HepG2 (cell line): ENCODE data around the gene MAP10. TPM values are rescaled to one million over a fixed set of nuclear protein-coding genes. Genes with fewer than 3 reads are reported as not detected.

ENCODE experiments used
- ATAC-seq: fragments of 200-7000 bp; cut with Tn5 transposase; 3 replicates; pipeline ENCODE4 v1.9.1; 2020; ENCODE audit warnings: mild to moderate bottlenecking, moderate library complexity
- BruUV-seq: library from RNA; stranded (reverse); fragments of 400-500 nt; replicated peaks from 2 replicates; lab custom pipeline; 2021; lab: Mats Ljungman, UMichigan
- CTCF ChIA-PET: fragments of 300-600 bp; formaldehyde crosslinking; extraction: SDS; loops from one replicate; lab custom pipeline; 2021; ENCODE audit warnings: low total read pairs, inconsistent platforms, low intra/inter-chr PET ratio; lab: Yijun Ruan, JAX
- POLR2A ChIA-PET: fragments of 350-600 bp; sonication (Branson Sonifier 250); formaldehyde crosslinking; loops from one replicate; lab custom pipeline; 2020; ENCODE audit warnings: antibody characterized with exemption, inconsistent platforms; lab: Yijun Ruan, JAX
- DNase-seq: peaks from one replicate; pipeline ENCODE4 v3.0.0-alpha.2; 2015; ENCODE audit warnings: low spot score
- FAIRE-seq: peaks from 3 replicates; lab custom pipeline; 2011; peaks lifted over from hg19 to GRCh38; lab: Jason Lieb, UNC
- H2AFZ ChIP-seq: one replicate; pipeline ENCODE4 v1.6.1; 2011; ENCODE audit warnings: low read length, inconsistent platforms
- H3K27ac ChIP-seq: fragments of 300-600 bp; 3 replicates; pipeline ENCODE4 v1.8.0; 2011; ENCODE audit warnings: mixed run types, mild to moderate bottlenecking, mixed read lengths, low read length, inconsistent platforms; ENCODE audit not compliant: insufficient read depth; ENCODE audit errors: extremely low read length
- H3K27me3 ChIP-seq, 2 experiments: fragments of 200-600 bp in 1 of 2; 2 replicates in 1 of 2; 3 replicates in 1 of 2; pipeline versions ENCODE4 v1.6.0 to v1.8.0; 2011; ENCODE audit warnings: low read length in 2 of 2, mild to moderate bottlenecking in 2 of 2, moderate library complexity in 2 of 2, inconsistent platforms in 1 of 2; ENCODE audit not compliant: insufficient read depth in 2 of 2, control insufficient read depth in 1 of 2
- H3K36me3 ChIP-seq, 2 experiments: fragments of 200-600 bp in 1 of 2; replicated peaks in 1 of 2; 2 replicates in 1 of 2; 3 replicates in 1 of 2; pipeline versions ENCODE4 v1.5.1 to v1.8.0; 2011; ENCODE audit warnings: low read length in 2 of 2, inconsistent platforms in 1 of 2; ENCODE audit not compliant: insufficient read depth in 2 of 2, control insufficient read depth in 1 of 2
- H3K4me1 ChIP-seq: 2 replicates; pipeline ENCODE4 v1.5.1; 2012; ENCODE audit warnings: low read length, inconsistent platforms; ENCODE audit not compliant: insufficient read depth
- H3K4me2 ChIP-seq: 2 replicates; pipeline ENCODE4 v1.6.0; 2011; ENCODE audit warnings: low read depth, low read length, inconsistent platforms
- H3K4me3 ChIP-seq, 3 experiments: fragments of 200-600 bp in 1 of 3; sonication (generic), shearing (Covaris generic) in 1 of 3; replicated peaks in 1 of 3; 2 replicates each; pipeline ENCODE4 v1.5.1; 2011 to 2016; ENCODE audit warnings: low read length in 3 of 3, inconsistent platforms in 2 of 3, low read depth in 2 of 3, mild to moderate bottlenecking in 2 of 3, control low read depth in 1 of 3, mixed read lengths in 1 of 3; ENCODE audit not compliant: insufficient read depth in 1 of 3
- H3K79me2 ChIP-seq: one replicate; pipeline ENCODE4 v1.6.1; 2011; ENCODE audit warnings: low read length, inconsistent platforms; ENCODE audit not compliant: insufficient read depth
- H3K9ac ChIP-seq: 2 replicates; pipeline ENCODE4 v1.6.0; 2011; ENCODE audit warnings: mild to moderate bottlenecking, low read depth, low read length, inconsistent platforms; ENCODE audit not compliant: insufficient read depth
- H3K9me3 ChIP-seq: 2 replicates; pipeline ENCODE4 v1.5.1; 2012; ENCODE audit warnings: mild to moderate bottlenecking, low read length
- H4K20me1 ChIP-seq: 2 replicates; pipeline ENCODE4 v1.6.0; 2011; ENCODE audit warnings: inconsistent platforms, mild to moderate bottlenecking, low read length, moderate library complexity; ENCODE audit not compliant: insufficient read depth
- CCAR2 ChIP-seq: fragments of 200-400 bp; formaldehyde crosslinking; optimal IDR thresholded peaks from 2 replicates; pipeline ENCODE3; 2018; ENCODE audit warnings: low read depth, mild to moderate bottlenecking, low read length, moderate library complexity
- CENPX ChIP-seq: sonication (generic); formaldehyde crosslinking; IDR thresholded peaks from 2 replicates; pipeline ENCODE4 v1.9.0; 2021; ENCODE audit warnings: mild to moderate bottlenecking, missing genetic modification reagents, moderate library complexity
- HCFC1 ChIP-seq: fragments of 150-350 bp; IDR thresholded peaks from 2 replicates; pipeline ENCODE4 v1.6.1; 2014; ENCODE audit warnings: low read depth, low read length
- NONO ChIP-seq, 2 experiments: fragments of 450-650 bp in 1 of 2; sonication (generic) in 1 of 2; formaldehyde crosslinking in 1 of 2; IDR thresholded peaks in 1 of 2; conservative IDR thresholded peaks in 1 of 2; 2 replicates each; pipeline versions ENCODE4 v1.6.1 to v1.8.0; 2017 to 2022; ENCODE audit warnings: mild to moderate bottlenecking in 1 of 2, missing genetic modification reagents in 1 of 2, moderate library complexity in 1 of 2
- NR3C1 ChIP-seq: sonication (generic); formaldehyde crosslinking; IDR thresholded peaks from 2 replicates; pipeline ENCODE4 v1.4.0; 2020; ENCODE audit warnings: missing genetic modification reagents
- PAF1 ChIP-seq: IDR thresholded peaks from 2 replicates; pipeline ENCODE4 v1.6.1; 2016; ENCODE audit warnings: missing genetic modification reagents, missing compliant biosample characterization
- ZNF746 ChIP-seq: sonication (generic); formaldehyde crosslinking; IDR thresholded peaks from 2 replicates; pipeline ENCODE4 v1.8.0; 2022; ENCODE audit warnings: mild to moderate bottlenecking, missing genetic modification reagents
- ZNF772 ChIP-seq: sonication (generic); formaldehyde crosslinking; IDR thresholded peaks from 2 replicates; pipeline ENCODE4 v1.5.0; 2020; ENCODE audit warnings: mild to moderate bottlenecking, missing genetic modification reagents
- WGBS: methylation state at CpG from one replicate; pipeline ENCODE4 v1.1.6; 2017; ENCODE audit warnings: low lambda C conversion rate; 5-methylcytosine and 5-hydroxymethylcytosine counted together
- in situ Hi-C: cut with HindIII; loops from 2 replicates; pipeline ENCODE4 v1.10.0; 2017; ENCODE audit warnings: low pct_unique_long_range_greater_than_20kb; ENCODE audit not compliant: extremely low pct_ligation_motif_present
- intact Hi-C: fragments of 100-400 bp; cut with micrococcal nuclease; formaldehyde crosslinking; loops from one replicate; pipeline ENCODE4 v1.10.0; 2022; ENCODE audit not compliant: unreplicated experiment
- polyA plus RNA-seq, 8 experiments: library from polyadenylated mRNA; depleted of rRNA in 3 of 8; stranded (reverse) in 7 of 8; unstranded in 1 of 8; fragments of >200 nt; fragmentation: Illumina TruSeq in 4 of 8; extraction: Trizol in 4 of 8; gene quantifications; 2 replicates each; pipeline versions ENCODE4 v1.2.1 to v1.2.3, GENCODE V29; 2011 to 2016; ENCODE audit warnings: low read depth in 4 of 8, missing spikeins in 1 of 8, mixed read lengths in 1 of 8; ENCODE audit not compliant: insufficient read depth in 1 of 8
- total RNA-seq, 5 experiments: library from RNA; depleted of rRNA; stranded (reverse); fragments of >200 nt; fragmentation: Illumina TruSeq; extraction: Trizol; gene quantifications; 2 replicates each; pipeline ENCODE4 v1.2.3, GENCODE V29; 2016; ENCODE audit warnings: low read depth in 1 of 5
- TF ChIP-seq, protein P1 (sequence below): sonication (generic); formaldehyde crosslinking; IDR thresholded peaks from 2 replicates; pipeline ENCODE4 v1.5.1; 2020; ENCODE audit warnings: mild to moderate bottlenecking, missing genetic modification reagents, borderline replicate concordance
- TF ChIP-seq, protein P2 (sequence below): IDR thresholded peaks from 2 replicates; pipeline ENCODE4 v1.6.1; 2016; ENCODE audit warnings: low read depth, borderline replicate concordance

Gene MAP10
- total and polyA plus RNA-seq, 2 of the 13 experiments (the other 11 are each of a cell fraction or from before 2014, with no cell fraction given), result not detected

DNA sequence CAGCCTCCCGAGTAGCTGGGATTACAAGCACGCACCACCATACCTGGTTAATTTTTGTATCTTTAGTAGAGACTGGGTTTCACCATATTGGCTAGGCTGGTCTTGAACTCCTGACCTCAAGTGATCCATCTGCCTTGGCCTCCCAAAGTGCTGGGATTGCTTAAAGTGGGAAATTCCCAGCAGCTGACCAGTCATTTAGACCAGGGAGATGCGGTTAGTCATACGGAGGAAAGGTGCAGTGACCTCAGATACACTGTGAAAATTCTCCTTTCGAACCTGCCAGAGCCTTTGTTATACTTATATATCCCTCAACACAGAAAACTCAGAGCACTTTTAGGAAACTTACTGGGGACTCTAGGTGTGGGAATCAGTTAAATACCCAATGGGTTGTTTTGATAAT, 39.6 kb downstream of the MAP10 start:
- no peaks in the 10 kb centered on the region for H3K4me1 ChIP-seq
- H3K4me2 ChIP-seq, result no peak overlapping the region
- H3K4me3 ChIP-seq, result no peak overlapping the region
- no TSS peak for BruUV-seq
- no peak for TF ChIP-seq CCAR2
- no peak for TF ChIP-seq ZNF746 (CRISPR knock-in tag)
- TF ChIP-seq, protein P1, sequence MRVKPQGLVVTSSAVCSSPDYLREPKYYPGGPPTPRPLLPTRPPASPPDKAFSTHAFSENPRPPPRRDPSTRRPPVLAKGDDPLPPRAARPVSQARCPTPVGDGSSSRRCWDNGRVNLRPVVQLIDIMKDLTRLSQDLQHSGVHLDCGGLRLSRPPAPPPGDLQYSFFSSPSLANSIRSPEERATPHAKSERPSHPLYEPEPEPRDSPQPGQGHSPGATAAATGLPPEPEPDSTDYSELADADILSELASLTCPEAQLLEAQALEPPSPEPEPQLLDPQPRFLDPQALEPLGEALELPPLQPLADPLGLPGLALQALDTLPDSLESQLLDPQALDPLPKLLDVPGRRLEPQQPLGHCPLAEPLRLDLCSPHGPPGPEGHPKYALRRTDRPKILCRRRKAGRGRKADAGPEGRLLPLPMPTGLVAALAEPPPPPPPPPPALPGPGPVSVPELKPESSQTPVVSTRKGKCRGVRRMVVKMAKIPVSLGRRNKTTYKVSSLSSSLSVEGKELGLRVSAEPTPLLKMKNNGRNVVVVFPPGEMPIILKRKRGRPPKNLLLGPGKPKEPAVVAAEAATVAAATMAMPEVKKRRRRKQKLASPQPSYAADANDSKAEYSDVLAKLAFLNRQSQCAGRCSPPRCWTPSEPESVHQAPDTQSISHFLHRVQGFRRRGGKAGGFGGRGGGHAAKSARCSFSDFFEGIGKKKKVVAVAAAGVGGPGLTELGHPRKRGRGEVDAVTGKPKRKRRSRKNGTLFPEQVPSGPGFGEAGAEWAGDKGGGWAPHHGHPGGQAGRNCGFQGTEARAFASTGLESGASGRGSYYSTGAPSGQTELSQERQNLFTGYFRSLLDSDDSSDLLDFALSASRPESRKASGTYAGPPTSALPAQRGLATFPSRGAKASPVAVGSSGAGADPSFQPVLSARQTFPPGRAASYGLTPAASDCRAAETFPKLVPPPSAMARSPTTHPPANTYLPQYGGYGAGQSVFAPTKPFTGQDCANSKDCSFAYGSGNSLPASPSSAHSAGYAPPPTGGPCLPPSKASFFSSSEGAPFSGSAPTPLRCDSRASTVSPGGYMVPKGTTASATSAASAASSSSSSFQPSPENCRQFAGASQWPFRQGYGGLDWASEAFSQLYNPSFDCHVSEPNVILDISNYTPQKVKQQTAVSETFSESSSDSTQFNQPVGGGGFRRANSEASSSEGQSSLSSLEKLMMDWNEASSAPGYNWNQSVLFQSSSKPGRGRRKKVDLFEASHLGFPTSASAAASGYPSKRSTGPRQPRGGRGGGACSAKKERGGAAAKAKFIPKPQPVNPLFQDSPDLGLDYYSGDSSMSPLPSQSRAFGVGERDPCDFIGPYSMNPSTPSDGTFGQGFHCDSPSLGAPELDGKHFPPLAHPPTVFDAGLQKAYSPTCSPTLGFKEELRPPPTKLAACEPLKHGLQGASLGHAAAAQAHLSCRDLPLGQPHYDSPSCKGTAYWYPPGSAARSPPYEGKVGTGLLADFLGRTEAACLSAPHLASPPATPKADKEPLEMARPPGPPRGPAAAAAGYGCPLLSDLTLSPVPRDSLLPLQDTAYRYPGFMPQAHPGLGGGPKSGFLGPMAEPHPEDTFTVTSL (CRISPR knock-in tag), result no peak
- no peak for TF ChIP-seq CENPX (CRISPR knock-in tag)
- TF ChIP-seq NONO (IDR thresholded peaks at IDR 0.05), result no peak
- no peak for TF ChIP-seq NONO (CRISPR knock-in tag; conservative IDR thresholded peaks at IDR 0.05)
- no peak for TF ChIP-seq NR3C1 (CRISPR knock-in tag)
- no peak for TF ChIP-seq HCFC1
- no peak for TF ChIP-seq ZNF772 (CRISPR knock-in tag)
- TF ChIP-seq PAF1 (CRISPR knock-in tag), result no peak
- TF ChIP-seq, protein P2, sequence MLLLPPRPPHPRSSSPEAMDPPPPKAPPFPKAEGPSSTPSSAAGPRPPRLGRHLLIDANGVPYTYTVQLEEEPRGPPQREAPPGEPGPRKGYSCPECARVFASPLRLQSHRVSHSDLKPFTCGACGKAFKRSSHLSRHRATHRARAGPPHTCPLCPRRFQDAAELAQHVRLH (CRISPR knock-in tag), result no peak
- no peaks in the 10 kb centered on the region for H3K79me2 ChIP-seq
- H3K9me3 ChIP-seq, result no peaks in the 10 kb centered on the region
- H4K20me1 ChIP-seq, result no peaks in the 10 kb centered on the region
- H3K36me3 ChIP-seq, result no peaks in the 10 kb centered on the region
- CTCF ChIA-PET, result no interaction called here
- H2AFZ ChIP-seq, result no peak overlapping the region
- intact Hi-C loops (no loop called here), in situ Hi-C loops (no loop called here)
- peaks cover 0 to 3% of the 10 kb centered on the region in 2 experiments; a peak in 1 of 5 replicates for H3K27me3 ChIP-seq
- FAIRE-seq (no peak), DNase-seq (no peak), ATAC-seq (no peak)
- no peak overlapping the region for H3K27ac ChIP-seq
- 26% methylated on average over 5 of the region's 5 CpGs for WGBS
- no peak overlapping the region for H3K9ac ChIP-seq
- POLR2A ChIA-PET, result no interaction called here
